ENCODE data around the gene SIRT2.

The SIRT2 gene

DNA sequence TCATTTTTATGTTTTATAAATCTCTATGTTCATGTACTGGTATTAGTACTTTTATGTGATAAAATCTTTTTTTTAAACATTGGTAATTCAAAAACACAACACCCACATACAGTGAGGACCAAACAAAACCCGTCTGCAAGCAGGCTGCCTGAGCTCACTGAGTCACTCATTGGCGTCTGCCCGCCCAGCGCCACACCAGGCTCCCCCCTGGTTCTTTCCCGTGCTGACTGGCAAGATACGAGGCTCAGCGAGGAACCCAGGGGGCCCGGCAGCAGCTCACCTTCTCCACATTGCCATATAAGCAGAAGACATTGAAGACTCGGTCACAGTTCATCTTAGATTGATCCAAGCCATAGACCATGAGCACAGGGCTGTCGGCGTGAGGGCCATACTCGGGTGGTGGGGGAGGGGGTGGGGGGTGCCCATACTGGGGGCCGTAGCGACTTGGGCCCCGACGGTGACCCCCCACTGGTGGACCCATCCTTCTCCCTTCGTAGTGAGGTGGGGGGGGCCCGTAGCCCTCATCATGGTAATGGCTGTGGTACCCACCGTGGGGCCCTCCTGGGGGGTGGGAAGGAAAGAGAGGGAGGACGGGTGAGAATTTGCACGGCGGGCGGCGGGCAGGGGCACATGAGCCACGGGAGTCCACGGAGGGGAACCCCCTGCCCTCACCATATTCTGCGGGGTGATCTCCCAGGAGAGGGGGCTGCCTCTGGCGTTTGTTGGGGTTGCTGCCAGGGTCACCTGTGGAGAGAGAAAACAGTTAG lies 59.4 kb downstream of the SIRT2 start:
- no peak for TF ChIP-seq GATA2 (IDR thresholded peaks at IDR 0.05; ENCODE audit: low read depth, low read length)
- TF ChIP-seq GATA3 (IDR thresholded peaks at IDR 0.05; ENCODE audit: low read depth, low read length) = no peak

DNA sequence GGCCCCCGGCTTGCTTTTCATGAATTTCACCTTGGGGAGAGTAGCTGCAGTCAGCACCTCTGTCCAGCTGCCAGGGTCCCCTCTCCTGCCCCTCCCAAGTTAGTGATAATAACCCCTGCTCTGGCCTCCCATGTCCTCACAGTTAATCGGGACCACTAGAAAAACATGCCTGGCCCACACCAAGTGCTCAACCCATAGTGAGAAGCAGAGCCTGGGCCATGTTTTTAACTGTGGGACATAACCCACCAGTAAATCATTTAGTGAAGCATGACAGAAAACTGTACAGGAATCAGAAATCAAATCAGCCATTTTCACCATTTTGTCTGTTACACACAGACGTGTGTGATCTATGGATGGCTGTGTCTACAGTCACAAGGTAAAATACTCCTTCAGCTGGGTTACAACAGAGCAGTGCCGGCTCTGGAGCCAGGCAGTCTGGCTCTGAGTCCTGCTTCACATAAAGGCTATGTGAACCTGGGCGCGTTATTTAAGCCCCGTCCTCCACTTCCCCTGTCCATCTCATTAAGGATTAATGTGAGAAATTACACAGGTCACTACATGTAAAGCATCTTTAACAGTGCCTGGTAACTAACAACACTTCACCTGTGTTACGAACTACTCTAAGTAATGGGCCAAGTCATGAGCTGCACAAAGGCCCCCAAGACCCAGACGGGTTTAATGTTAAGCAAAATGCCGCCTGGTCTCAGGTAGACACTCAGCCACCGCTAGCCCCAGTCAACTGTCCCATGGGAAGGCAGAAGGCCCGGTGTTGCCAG lies 60.2 kb downstream of the SIRT2 start:
- no peak for TF ChIP-seq GATA2 (IDR thresholded peaks at IDR 0.05; ENCODE audit: low read depth, low read length)
- no peak for TF ChIP-seq GATA3 (IDR thresholded peaks at IDR 0.05; ENCODE audit: low read depth, low read length)

DNA sequence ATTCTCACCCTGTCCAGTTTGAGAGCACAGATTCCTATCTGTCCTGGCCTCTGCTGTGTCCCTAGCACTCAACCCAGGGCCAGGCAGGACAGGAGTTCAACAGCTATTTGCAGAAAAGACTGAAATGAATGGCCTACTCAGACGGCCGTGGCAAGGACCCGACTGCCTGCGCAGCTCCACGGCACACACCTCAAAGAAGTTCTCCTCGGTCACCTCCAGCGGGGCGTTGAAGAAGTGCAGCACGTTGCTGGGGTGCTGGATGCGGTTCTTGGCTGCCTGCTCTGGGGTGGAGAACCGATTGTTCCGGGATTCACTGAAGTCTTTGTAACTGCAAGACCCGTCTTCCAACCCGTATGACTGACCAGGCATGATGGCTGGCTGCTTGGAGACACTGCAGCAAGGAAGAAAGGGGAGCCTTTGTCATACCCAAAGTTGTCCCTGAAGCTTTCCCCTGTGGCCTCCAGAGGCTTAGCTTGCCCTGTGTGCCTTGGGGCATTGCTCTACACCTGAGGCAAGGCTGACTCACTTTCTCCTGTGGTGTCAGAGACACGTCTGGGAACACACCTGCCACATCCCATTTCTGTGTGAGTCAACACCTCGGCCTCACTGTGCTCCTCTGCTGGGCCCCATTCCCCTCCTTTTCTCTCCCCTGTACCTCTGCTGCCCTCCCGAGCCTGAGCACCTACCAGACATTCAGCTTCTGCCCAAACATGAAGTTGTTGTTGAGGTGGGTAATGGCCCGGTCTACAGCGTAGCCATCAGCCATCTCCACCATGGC lies 61.0 kb downstream of the SIRT2 start:
- TF ChIP-seq GATA2 (IDR thresholded peaks at IDR 0.05; ENCODE audit: low read depth, low read length) (no peak), GATA3 (IDR thresholded peaks at IDR 0.05; ENCODE audit: low read depth, low read length) (no peak)

DNA sequence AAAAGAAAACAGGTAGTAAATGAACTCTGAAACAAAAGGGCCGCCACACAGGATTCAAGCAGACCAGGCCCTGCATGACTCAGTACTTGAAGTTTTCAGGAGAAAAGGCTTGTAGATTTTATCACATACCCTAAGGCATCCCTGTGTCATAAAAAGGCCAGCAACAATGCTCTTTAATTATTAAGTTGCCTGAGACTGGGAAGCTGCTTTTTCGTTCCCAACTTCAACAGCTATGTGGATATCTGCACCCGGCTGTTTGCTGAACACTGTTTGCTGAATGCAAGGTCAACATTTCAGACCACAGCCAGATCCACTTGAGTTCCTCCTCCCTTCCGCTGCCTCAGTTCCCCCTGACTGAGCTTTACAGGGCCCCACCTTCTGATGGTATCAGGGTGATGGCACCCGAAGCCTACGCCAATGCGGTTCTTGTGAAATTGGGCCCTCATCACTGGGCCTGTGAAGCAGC lies 61.7 kb downstream of the SIRT2 start:
- no peak for TF ChIP-seq GATA3 (IDR thresholded peaks at IDR 0.05; ENCODE audit: low read depth, low read length)
- no peak for TF ChIP-seq GATA2 (IDR thresholded peaks at IDR 0.05; ENCODE audit: low read depth, low read length)

DNA sequence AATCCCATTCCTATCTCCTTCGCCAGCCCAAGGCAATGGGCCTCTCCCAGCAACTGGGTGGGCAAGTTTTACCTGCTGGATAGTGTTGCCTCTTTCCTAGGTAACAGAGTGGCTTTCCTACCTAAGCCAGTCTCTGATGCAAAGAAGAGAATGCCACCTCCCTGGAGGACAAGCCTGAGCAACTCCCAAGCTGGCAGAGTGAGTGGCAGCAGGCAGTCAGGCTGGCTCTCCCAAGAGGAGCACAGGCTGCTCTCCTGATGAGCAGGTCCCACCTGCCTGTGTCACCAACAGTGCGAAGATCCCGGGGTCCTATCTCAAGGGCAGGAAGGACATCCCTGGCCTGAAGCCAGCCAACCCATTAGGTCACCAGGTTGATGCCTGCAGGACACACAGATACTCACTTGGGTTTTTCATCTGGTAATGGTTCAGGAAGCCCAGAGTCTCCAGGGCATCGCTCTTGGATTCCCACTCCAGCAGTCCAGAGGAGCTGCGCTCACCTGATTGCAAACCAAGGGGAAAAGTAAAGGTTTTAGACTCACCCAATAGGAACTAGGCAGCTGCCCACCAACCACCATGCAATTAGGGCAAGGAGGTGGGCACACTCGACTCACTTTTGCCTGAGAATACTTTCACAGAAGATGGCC lies 62.3 kb downstream of the SIRT2 start:
- TF ChIP-seq GATA3 (IDR thresholded peaks at IDR 0.05; ENCODE audit: low read depth, low read length) (no peak), GATA2 (IDR thresholded peaks at IDR 0.05; ENCODE audit: low read depth, low read length) (no peak)

DNA sequence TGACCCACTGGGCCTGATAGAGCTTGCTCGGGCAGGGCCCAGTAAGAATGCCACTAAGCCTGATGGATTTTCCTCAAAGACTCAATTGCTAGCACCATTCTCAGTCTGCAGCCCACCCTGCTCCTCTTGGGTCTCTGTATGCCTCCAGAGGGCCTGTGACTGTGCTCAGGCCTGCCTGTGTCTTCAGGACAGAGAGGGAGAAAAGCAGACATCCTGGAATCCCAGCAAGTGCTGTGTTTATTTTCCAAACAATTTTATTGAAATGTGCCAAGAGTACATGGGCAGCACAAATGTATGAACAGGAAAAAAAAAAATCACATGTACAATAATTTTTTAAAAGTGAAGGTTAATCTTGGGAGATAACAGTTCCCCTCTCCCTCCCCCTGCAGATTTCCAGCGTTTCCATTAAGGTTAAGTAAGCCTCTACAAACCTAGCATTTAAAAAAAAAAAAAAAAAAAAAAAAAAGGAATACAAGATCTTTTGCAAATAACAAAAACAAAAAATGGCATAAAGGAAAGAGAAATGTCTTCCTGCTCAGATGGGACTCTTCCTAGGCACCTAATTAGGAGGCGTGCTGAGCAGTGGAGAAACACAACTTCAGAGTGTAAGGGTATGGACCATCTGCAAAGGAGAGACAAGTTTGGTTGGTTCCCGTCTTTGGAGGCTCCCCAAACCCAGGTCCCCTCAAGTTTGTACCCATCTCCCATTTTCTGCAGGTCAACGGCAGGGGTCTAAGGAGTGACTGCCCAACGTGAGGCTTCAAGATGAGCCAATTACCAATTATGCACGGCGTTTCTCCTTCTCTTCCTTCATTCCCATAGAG lies 63.0 kb downstream of the SIRT2 start:
- no peak for TF ChIP-seq GATA3 (IDR thresholded peaks at IDR 0.05; ENCODE audit: low read depth, low read length)
- TF ChIP-seq GATA2 (IDR thresholded peaks at IDR 0.05; ENCODE audit: low read depth, low read length) = no peak

DNA sequence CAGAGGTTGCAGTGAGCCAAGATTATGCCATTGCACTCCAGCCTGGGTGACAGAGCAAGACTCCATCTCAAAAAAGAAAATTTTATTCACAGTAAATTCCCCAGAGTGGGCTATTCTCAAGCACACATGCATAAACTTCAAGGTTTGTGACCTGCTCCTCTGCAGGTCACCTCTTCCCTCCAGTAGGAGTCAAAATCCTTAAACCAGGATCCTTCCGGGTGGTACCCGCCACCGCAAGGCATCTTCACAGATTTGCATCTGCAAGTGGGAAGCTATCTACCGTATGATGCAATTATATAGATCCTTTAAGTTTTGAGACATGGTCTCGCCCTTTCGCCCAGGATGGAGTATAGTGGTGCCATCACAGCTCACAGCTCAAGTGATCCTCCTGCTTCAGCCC lies 64.8 kb downstream of the SIRT2 start:
- TF ChIP-seq GATA2 (IDR thresholded peaks at IDR 0.05; ENCODE audit: low read depth, low read length) (no peak), GATA3 (IDR thresholded peaks at IDR 0.05; ENCODE audit: low read depth, low read length) (no peak)

DNA sequence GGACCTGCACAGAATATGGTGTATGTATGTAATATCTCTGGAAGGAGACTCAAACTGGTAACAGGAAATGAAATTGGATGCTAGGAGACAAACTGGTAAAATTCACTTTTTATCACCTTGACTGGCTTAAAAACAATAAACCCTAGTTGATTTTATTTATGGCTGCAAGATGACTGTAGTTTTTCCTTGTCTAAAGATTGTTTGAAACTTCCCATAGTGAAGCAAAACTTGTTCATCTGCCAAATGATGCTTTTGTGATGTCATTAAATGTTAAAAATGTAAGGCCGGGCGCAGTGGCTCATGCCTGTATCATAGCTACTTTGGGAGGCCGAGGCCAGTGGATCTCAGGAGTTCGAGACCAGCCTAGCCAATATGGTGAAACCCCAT lies 65.3 kb downstream of the SIRT2 start:
- TF ChIP-seq GATA3 (IDR thresholded peaks at IDR 0.05; ENCODE audit: low read depth, low read length) = no peak
- TF ChIP-seq GATA2 (IDR thresholded peaks at IDR 0.05; ENCODE audit: low read depth, low read length) = no peak

DNA sequence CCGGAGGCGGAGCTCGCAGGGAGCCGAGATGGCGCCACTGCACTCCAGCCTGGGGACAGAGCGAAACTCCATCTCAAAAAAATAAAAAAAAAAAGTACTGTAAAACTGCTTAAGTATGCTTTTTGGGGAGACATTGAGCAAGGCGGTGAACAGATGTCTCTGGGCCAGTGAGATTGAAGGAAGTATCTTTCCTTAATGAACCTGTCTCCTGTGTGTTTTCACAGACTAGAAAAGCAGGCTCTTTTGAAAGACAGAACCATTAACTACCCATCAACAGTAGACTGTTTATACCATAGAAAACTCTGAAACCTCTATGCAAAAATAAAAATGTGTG lies 66.4 kb downstream of the SIRT2 start:
- TF ChIP-seq GATA3 (IDR thresholded peaks at IDR 0.05; ENCODE audit: low read depth, low read length) (no peak), GATA2 (IDR thresholded peaks at IDR 0.05; ENCODE audit: low read depth, low read length) (no peak)

DNA sequence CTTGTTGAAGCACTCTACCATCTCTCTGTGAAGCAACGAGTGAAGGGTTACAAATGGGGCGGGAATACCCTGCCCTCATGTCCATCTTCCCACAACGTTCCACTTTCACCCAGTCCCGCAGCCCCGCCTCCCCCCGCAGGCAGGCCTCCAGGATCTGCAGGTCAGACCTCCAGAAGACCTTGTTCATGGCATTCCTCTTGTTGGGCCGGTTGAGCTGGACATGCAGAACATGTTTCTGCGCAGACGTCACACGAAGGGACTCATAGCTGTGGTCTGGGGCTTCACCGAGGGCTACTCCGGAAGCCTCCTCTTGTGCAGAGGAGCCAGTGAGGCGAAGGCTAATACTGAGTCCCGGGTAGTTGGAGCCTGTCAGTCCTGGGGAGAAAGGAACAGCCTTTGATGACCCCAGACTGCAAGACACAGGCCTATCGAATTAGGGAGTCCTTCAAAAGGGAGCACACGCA lies 68.2 kb downstream of the SIRT2 start:
- no peak for TF ChIP-seq GATA2 (IDR thresholded peaks at IDR 0.05; ENCODE audit: low read depth, low read length)
- TF ChIP-seq GATA3 (IDR thresholded peaks at IDR 0.05; ENCODE audit: low read depth, low read length) = no peak

DNA sequence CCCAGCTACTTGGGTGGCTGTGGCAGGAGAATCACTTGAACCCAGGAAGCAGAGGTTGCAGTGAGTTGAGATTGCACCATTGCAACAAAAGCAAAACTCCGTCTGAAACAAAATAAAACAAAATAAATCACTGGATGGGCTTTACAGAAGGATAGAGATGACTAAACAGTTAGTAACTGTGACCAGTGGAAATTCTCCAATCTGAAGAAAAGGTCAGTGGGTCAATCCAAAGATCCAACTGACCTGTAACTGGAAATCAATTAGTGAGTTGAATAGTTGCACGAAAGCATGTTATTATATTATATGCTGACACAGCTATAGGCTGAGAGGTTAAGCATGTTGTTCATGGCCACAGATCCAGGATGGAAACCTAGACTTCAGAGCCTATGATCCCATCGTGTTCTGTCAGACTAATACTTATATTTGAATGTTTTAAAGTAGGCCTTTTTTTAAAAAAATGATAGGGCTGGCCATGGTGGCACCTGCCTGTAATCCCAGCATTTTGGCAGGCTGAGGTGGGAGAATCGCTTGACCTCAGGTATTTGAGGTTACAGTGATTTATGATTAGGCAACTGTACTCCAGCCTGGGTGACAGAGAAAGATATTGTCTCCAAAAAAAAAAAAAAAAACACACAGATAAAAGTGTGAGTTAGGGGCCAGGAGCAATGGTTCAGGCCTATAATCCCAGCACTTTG lies 69.2 kb downstream of the SIRT2 start:
- TF ChIP-seq GATA2 (IDR thresholded peaks at IDR 0.05; ENCODE audit: low read depth, low read length) (no peak), GATA3 (IDR thresholded peaks at IDR 0.05; ENCODE audit: low read depth, low read length) (no peak)
